HG03432 (cell line): ENCODE results near the gene AP1S2.
"Not testable (repeated sequence)": the region's sequence is repeated elsewhere in the genome, so short reads cannot be mapped to it uniquely, and the experiment has no call there.

Source experiments
- ATAC-seq: cut with Tn5 transposase; IDR thresholded peaks from one replicate; pipeline ENCODE4 v1.9.1; 2021; ENCODE audit warnings: mild to moderate bottlenecking, moderate library complexity; ENCODE audit not compliant: unreplicated experiment

The AP1S2 gene

GRCh38 chrX:15855568-15856221 is 1.1 kb upstream of the AP1S2 start:
- no peak for ATAC-seq

- ATAC-seq = peak; percentile 45
Observed at GRCh38 chrX:15854080-15854655, 445 bp downstream of the AP1S2 start.

- ATAC-seq = no peak
Observed at GRCh38 chrX:15853586-15854079, 980 bp downstream of the AP1S2 start.

- no peak for ATAC-seq
Observed at GRCh38 chrX:15849555-15849954, 5.1 kb downstream of the AP1S2 start.

GRCh38 chrX:15848576-15848975 is 6.0 kb downstream of the AP1S2 start:
- no peak for ATAC-seq

- no peak for ATAC-seq
Observed at GRCh38 chrX:15843960-15844359, 10.7 kb downstream of the AP1S2 start.

- no peak for ATAC-seq
Observed at GRCh38 chrX:15841853-15842516, 12.6 kb downstream of the AP1S2 start.

- ATAC-seq = no peak
Observed at GRCh38 chrX:15838017-15838416, 16.6 kb downstream of the AP1S2 start.

- no peak for ATAC-seq
Observed at GRCh38 chrX:15834827-15835595, 19.6 kb downstream of the AP1S2 start.

- no peak for ATAC-seq
Observed at GRCh38 chrX:15834053-15834452, 20.6 kb downstream of the AP1S2 start.

- ATAC-seq = not testable (repeated sequence)
Observed at GRCh38 chrX:15831347-15831746, 23.3 kb downstream of the AP1S2 start.

GRCh38 chrX:15829217-15829616 is 25.4 kb downstream of the AP1S2 start:
- ATAC-seq = no peak

GRCh38 chrX:15825936-15826335 is 28.7 kb downstream of the AP1S2 start:
- no peak for ATAC-seq

- no peak for ATAC-seq
Observed at GRCh38 chrX:15822922-15823321, 31.7 kb downstream of the AP1S2 start.

GRCh38 chrX:15820106-15821073 is 34.2 kb downstream of the AP1S2 start:
- no peak for ATAC-seq

- no peak for ATAC-seq
Observed at GRCh38 chrX:15816886-15817285, 37.7 kb downstream of the AP1S2 start.

- no peak for ATAC-seq
Observed at GRCh38 chrX:15816438-15816809, 38.2 kb downstream of the AP1S2 start.

- peak; percentile 77 for ATAC-seq
Observed at GRCh38 chrX:15815779-15816437, 38.7 kb downstream of the AP1S2 start.

- no peak for ATAC-seq
Observed at GRCh38 chrX:15814771-15815365, 39.7 kb downstream of the AP1S2 start.
